ENCODE measurements around the gene PRKCQ.
"Not testable (repeated sequence)": the region's sequence is repeated elsewhere in the genome, so short reads cannot be mapped to it uniquely, and the experiment has no call there.

The PRKCQ gene

GRCh38 chr10:6593241-6593671 is 13.2 kb upstream of the PRKCQ start:
- no peak for DNase-seq

- no peak for DNase-seq
These were observed 12.0 kb upstream of the PRKCQ start for GRCh38 chr10:6592080-6592479.

GRCh38 chr10:6591668-6592067 is 11.6 kb upstream of the PRKCQ start:
- DNase-seq = no peak

- DNase-seq = no peak
These were observed 10.0 kb upstream of the PRKCQ start for GRCh38 chr10:6590100-6590499.

- no peak for DNase-seq
These were observed 9.4 kb upstream of the PRKCQ start for GRCh38 chr10:6589287-6590094.

- no peak for DNase-seq
These were observed 8.8 kb upstream of the PRKCQ start for GRCh38 chr10:6588845-6589244.

GRCh38 chr10:6588082-6588481 is 8.0 kb upstream of the PRKCQ start:
- DNase-seq = no peak

- no peak for DNase-seq
These were observed 6.4 kb upstream of the PRKCQ start for GRCh38 chr10:6586501-6586900.

- no peak for DNase-seq
These were observed 3.4 kb upstream of the PRKCQ start for GRCh38 chr10:6583447-6583846.

- DNase-seq = not testable (repeated sequence)
These were observed 2.8 kb upstream of the PRKCQ start for GRCh38 chr10:6582913-6583312.

- no peak for DNase-seq
These were observed 2.2 kb upstream of the PRKCQ start for GRCh38 chr10:6582298-6582697.

GRCh38 chr10:6581778-6582228 is 1.7 kb upstream of the PRKCQ start:
- DNase-seq = no peak

GRCh38 chr10:6581223-6581622 is 1.1 kb upstream of the PRKCQ start:
- not testable (repeated sequence) for DNase-seq

- peak; percentile 29 to 75 (median 68) for DNase-seq
These were observed 378 bp upstream of the PRKCQ start for GRCh38 chr10:6580279-6581029.

- no peak for DNase-seq
These were observed 733 bp downstream of the PRKCQ start for GRCh38 chr10:6579183-6579903.

- DNase-seq = peak in 1 of 3 experiments; percentile 7
These were observed 1.3 kb downstream of the PRKCQ start for GRCh38 chr10:6578795-6579182.

- peak in 1 of 3 experiments; percentile 9 for DNase-seq
These were observed 1.8 kb downstream of the PRKCQ start for GRCh38 chr10:6578251-6578771.

GRCh38 chr10:6576326-6576725 is 3.8 kb downstream of the PRKCQ start:
- DNase-seq = no peak

GRCh38 chr10:6574664-6575176 is 5.4 kb downstream of the PRKCQ start:
- no peak for DNase-seq

GRCh38 chr10:6570893-6571292 is 9.2 kb downstream of the PRKCQ start:
- no peak for DNase-seq

- no peak for DNase-seq
These were observed 10.8 kb downstream of the PRKCQ start for GRCh38 chr10:6569259-6569658.

- no peak for DNase-seq
These were observed 12.2 kb downstream of the PRKCQ start for GRCh38 chr10:6567884-6568283.

- DNase-seq = no peak
These were observed 12.8 kb downstream of the PRKCQ start for GRCh38 chr10:6567203-6567703.
